ENCODE measurements around the gene C9orf50. TPM values are rescaled to one million over a fixed set of nuclear protein-coding genes. Genes with fewer than 3 reads are reported as not detected.

C9orf50 gene
- total RNA-seq, 2 donors from 2014 or later, result not detected

GRCh38 chr9:129640086-129640870 lies 19.4 kb upstream of the C9orf50 start:
- 1 to 26% methylated on average over 13 to 25 of the region's 25 CpGs for WGBS, 2 donors
- TF ChIP-seq CTCF (IDR thresholded peaks at IDR 0.05) (no peak), POLR2A (IDR thresholded peaks at IDR 0.05) (peak in 2 of 3 donors; percentile 45 to 46)
- peak; percentile 75 to 82 (median 80) for DNase-seq
- no peaks in the 10 kb centered on the region for H3K27me3 ChIP-seq
- peaks cover 10 to 22% of the 10 kb centered on the region in 2 donors for H3K36me3 ChIP-seq (replicated peaks in 1 of 2; ENCODE audit: insufficient read depth in 1 of 2, low read depth in 2 of 2)
- ATAC-seq, result peak; percentile 47
- peaks cover 28% of the 10 kb centered on the region for H3K4me1 ChIP-seq
- no peak overlapping the region for H3K4me3 ChIP-seq
- intact Hi-C loops (cut with DNase I), result loop anchor here (10.0 kb wide), 1 partner anchor 155 kb away; no protein-coding TSS in a partner anchor
- no peaks in the 10 kb centered on the region for H3K9me3 ChIP-seq
- peak overlapping the region; percentile 20 to 79 (median 77) for H3K27ac ChIP-seq

GRCh38 chr9:129639756-129640085 lies 18.8 kb upstream of the C9orf50 start:
- ATAC-seq (no peak), DNase-seq (no peak)
- Histone ChIP-seq H3K27me3 (no peaks in the 10 kb centered on the region), H3K4me1 (peaks cover 28% of the 10 kb centered on the region), H3K4me3 (no peak overlapping the region), H3K36me3 (replicated peaks in 1 of 2; ENCODE audit: insufficient read depth in 1 of 2, low read depth in 2 of 2) (peaks cover 12 to 28% of the 10 kb centered on the region in 2 donors), H3K9me3 (no peaks in the 10 kb centered on the region), H3K27ac (peak overlapping the region in 3 of 4 donors; percentile 77 to 79 (median 77))
- TF ChIP-seq POLR2A (IDR thresholded peaks at IDR 0.05) (no peak), CTCF (IDR thresholded peaks at IDR 0.05) (no peak)
- 0 to 51% methylated on average over 1 to 11 of the region's 12 CpGs for WGBS, 2 donors
- intact Hi-C loops (cut with DNase I), result loop anchor here (10.0 kb wide), 1 partner anchor 155 kb away; no protein-coding TSS in a partner anchor

- Histone ChIP-seq H3K36me3 (replicated peaks in 1 of 2; ENCODE audit: insufficient read depth in 1 of 2, low read depth in 2 of 2) (peaks cover 12 to 31% of the 10 kb centered on the region in 2 donors), H3K27ac (peak overlapping the region in 3 of 4 donors; percentile 77 to 79 (median 77)), H3K27me3 (no peaks in the 10 kb centered on the region), H3K4me3 (no peak overlapping the region), H3K9me3 (no peaks in the 10 kb centered on the region), H3K4me1 (peaks cover 28% of the 10 kb centered on the region)
- DNase-seq (no peak), ATAC-seq (no peak)
- WGBS, 2 donors, result 77% methylated on average over 17 of the region's 17 CpGs; no CpG with 5 or more reads in 1 of the 2 donors
- TF ChIP-seq POLR2A (IDR thresholded peaks at IDR 0.05) (no peak), CTCF (IDR thresholded peaks at IDR 0.05) (no peak)
- intact Hi-C loops (cut with DNase I), result no loop called here
Measured at GRCh38 chr9:129639034-129639630, 18.2 kb upstream of the C9orf50 start.

- no peak overlapping the region for H3K27ac ChIP-seq
- intact Hi-C loops (cut with DNase I), result no loop called here
- H3K27me3 ChIP-seq, result no peaks in the 10 kb centered on the region
- H3K4me3 ChIP-seq, result no peak overlapping the region
- WGBS, 2 donors, result 72 to 73% methylated on average over 11 to 29 of the region's 29 CpGs
- TF ChIP-seq CTCF (IDR thresholded peaks at IDR 0.05), result no peak
- H3K36me3 ChIP-seq (replicated peaks in 1 of 2; ENCODE audit: insufficient read depth in 1 of 2, low read depth in 2 of 2), result peaks cover 12 to 31% of the 10 kb centered on the region in 2 donors
- DNase-seq (no peak), ATAC-seq (no peak)
- no peaks in the 10 kb centered on the region for H3K9me3 ChIP-seq
- H3K4me1 ChIP-seq, result peaks cover 28% of the 10 kb centered on the region
Measured at GRCh38 chr9:129637673-129638439, 17.0 kb upstream of the C9orf50 start.
